ENCODE results near the gene SELENOH.

The SELENOH gene

GRCh38 chr11:57746920-57747319 is 5.6 kb downstream of the SELENOH start:
- no peak for DNase-seq (ENCODE audit: low spot score)

GRCh38 chr11:57751176-57751575 is 9.9 kb downstream of the SELENOH start:
- DNase-seq (ENCODE audit: low spot score): no peak

GRCh38 chr11:57751676-57752253 is 10.5 kb downstream of the SELENOH start, which contains the start of gene BTBD18:
TSS of gene BTBD18 (minus strand) at chr11:57751819. CDS start at chr11:57751188, 631 bp downstream.
- DNase-seq (ENCODE audit: low spot score): peak; percentile 45

GRCh38 chr11:57752954-57753353 is 11.7 kb downstream of the SELENOH start:
- no peak for DNase-seq (ENCODE audit: low spot score)

- DNase-seq (ENCODE audit: low spot score): no peak
Measured at GRCh38 chr11:57758174-57758573, 16.9 kb downstream of the SELENOH start.

- peak; percentile 96 for DNase-seq (ENCODE audit: low spot score)
Measured at GRCh38 chr11:57761301-57762234, 20.3 kb downstream of the SELENOH start, which contains the start of gene CTNND1. TSS of gene CTNND1 (plus strand) at chr11:57761802. CDS start at chr11:57791479, 29,677 bp downstream.

GRCh38 chr11:57762235-57762861 is 21.1 kb downstream of the SELENOH start:
- no peak for DNase-seq (ENCODE audit: low spot score)

- DNase-seq (ENCODE audit: low spot score): peak; percentile 63
Measured at GRCh38 chr11:57763568-57763967, 22.3 kb downstream of the SELENOH start.

GRCh38 chr11:57764021-57764420 is 22.7 kb downstream of the SELENOH start:
- DNase-seq (ENCODE audit: low spot score): no peak

GRCh38 chr11:57764566-57764965 is 23.3 kb downstream of the SELENOH start:
- no peak for DNase-seq (ENCODE audit: low spot score)

- no peak for DNase-seq (ENCODE audit: low spot score)
Measured at GRCh38 chr11:57764972-57765371, 23.7 kb downstream of the SELENOH start.

GRCh38 chr11:57770793-57771192 is 29.5 kb downstream of the SELENOH start:
- DNase-seq (ENCODE audit: low spot score): no peak

- DNase-seq (ENCODE audit: low spot score): no peak
Measured at GRCh38 chr11:57771365-57771764, 30.1 kb downstream of the SELENOH start.

- no peak for DNase-seq (ENCODE audit: low spot score)
Measured at GRCh38 chr11:57772562-57772961, 31.3 kb downstream of the SELENOH start.

GRCh38 chr11:57773026-57773598 is 31.8 kb downstream of the SELENOH start:
- DNase-seq (ENCODE audit: low spot score): no peak

- no peak for DNase-seq (ENCODE audit: low spot score)
Measured at GRCh38 chr11:57775491-57775890, 34.2 kb downstream of the SELENOH start.

GRCh38 chr11:57776031-57776521 is 34.8 kb downstream of the SELENOH start:
- peak; percentile 68 for DNase-seq (ENCODE audit: low spot score)

GRCh38 chr11:57776577-57777210 is 35.4 kb downstream of the SELENOH start:
- DNase-seq (ENCODE audit: low spot score): no peak

- DNase-seq (ENCODE audit: low spot score): no peak
Measured at GRCh38 chr11:57777969-57778317, 36.7 kb downstream of the SELENOH start.

- DNase-seq (ENCODE audit: low spot score): peak; percentile 89
Measured at GRCh38 chr11:57778318-57779037, 37.2 kb downstream of the SELENOH start.

- peak; percentile 55 for DNase-seq (ENCODE audit: low spot score)
Measured at GRCh38 chr11:57779276-57779675, 38.0 kb downstream of the SELENOH start.
